Activated CD4-positive, alpha-beta T cell treated with anti-CD3 and anti-CD28 coated beads, Interleukin-2, amount 10 ng/mL, durations not matched to agents 24 days and 14 days (primary cell): ENCODE results near the gene TPRX2. TPM values are rescaled to one million over a fixed set of nuclear protein-coding genes. Genes with fewer than 3 reads are reported as not detected.
"Not testable (repeated sequence)": the region's sequence is repeated elsewhere in the genome, so short reads cannot be mapped to it uniquely, and the experiment has no call there.

Experiments used
- DNase-seq: peaks from one replicate; pipeline ENCODE4 v3.0.0; 2022
- H3K27ac Mint-ChIP-seq: one replicate; pipeline ENCODE4 v1.8.0; 2022; ENCODE audit warnings: mild to moderate bottlenecking, mixed read lengths
- H3K27me3 Mint-ChIP-seq: one replicate; pipeline ENCODE4 v1.8.0; 2022; ENCODE audit warnings: mixed read lengths
- H3K36me3 Mint-ChIP-seq: one replicate; pipeline ENCODE4 v1.8.0; 2022; ENCODE audit warnings: low read depth, mild to moderate bottlenecking, mixed read lengths
- H3K4me1 Mint-ChIP-seq: one replicate; pipeline ENCODE4 v1.8.0; 2021; ENCODE audit warnings: mixed read lengths
- H3K4me3 Mint-ChIP-seq: one replicate; pipeline ENCODE4 v1.8.0; 2022; ENCODE audit warnings: mild to moderate bottlenecking, moderate library complexity, mixed read lengths
- H3K9me3 Mint-ChIP-seq: one replicate; pipeline ENCODE4 v1.8.0; 2021; ENCODE audit warnings: mixed read lengths
- intact Hi-C: fragments of 100-400 bp; cut with micrococcal nuclease; formaldehyde crosslinking; loops from one replicate; pipeline ENCODE4 v1.15.1; 2023
- total RNA-seq: library from RNA; stranded (reverse); gene quantifications from 2 replicates; pipeline ENCODE4 v1.2.3, GENCODE V29; 2022

Gene TPRX2
- total RNA-seq, 1 donor from 2014 or later = not detected

- no peaks in the 10 kb centered on the region for H3K4me1 Mint-ChIP-seq
- no peak overlapping the region for H3K4me3 Mint-ChIP-seq
- DNase-seq = no peak
- peaks cover 12% of the 10 kb centered on the region for H3K27me3 Mint-ChIP-seq
- H3K36me3 Mint-ChIP-seq = no peaks in the 10 kb centered on the region
- H3K9me3 Mint-ChIP-seq = peaks cover 4% of the 10 kb centered on the region
- intact Hi-C loops = no loop called here
- H3K27ac Mint-ChIP-seq = no peak overlapping the region
Measured at GRCh38 chr19:47882890-47883289, 23.9 kb downstream of the TPRX2 start.

DNA sequence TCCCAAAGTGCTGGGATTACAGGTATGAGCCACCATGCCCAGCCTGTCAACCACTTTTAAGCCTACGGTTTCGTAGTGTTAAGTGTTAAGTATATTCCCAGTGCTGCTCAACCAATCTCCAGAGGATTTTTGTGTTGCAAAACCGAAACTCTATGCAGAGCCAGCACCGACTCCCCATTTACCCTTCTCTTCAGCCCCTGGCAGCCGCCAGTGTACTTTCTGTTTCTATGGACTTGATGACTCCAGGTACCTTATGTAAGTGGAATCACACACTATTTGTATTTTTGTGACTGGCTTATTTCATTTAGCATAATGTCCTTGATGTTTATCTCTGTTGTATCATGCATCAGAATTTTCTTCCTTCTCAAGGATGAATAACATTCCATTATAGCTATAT, 26.0 kb downstream of the TPRX2 start:
- Mint-ChIP-seq H3K27me3 (peaks cover 12% of the 10 kb centered on the region), H3K4me3 (no peak overlapping the region), H3K27ac (no peak overlapping the region), H3K4me1 (no peaks in the 10 kb centered on the region), H3K36me3 (no peaks in the 10 kb centered on the region), H3K9me3 (no peaks in the 10 kb centered on the region)
- intact Hi-C loops = no loop called here
- DNase-seq = no peak

DNA sequence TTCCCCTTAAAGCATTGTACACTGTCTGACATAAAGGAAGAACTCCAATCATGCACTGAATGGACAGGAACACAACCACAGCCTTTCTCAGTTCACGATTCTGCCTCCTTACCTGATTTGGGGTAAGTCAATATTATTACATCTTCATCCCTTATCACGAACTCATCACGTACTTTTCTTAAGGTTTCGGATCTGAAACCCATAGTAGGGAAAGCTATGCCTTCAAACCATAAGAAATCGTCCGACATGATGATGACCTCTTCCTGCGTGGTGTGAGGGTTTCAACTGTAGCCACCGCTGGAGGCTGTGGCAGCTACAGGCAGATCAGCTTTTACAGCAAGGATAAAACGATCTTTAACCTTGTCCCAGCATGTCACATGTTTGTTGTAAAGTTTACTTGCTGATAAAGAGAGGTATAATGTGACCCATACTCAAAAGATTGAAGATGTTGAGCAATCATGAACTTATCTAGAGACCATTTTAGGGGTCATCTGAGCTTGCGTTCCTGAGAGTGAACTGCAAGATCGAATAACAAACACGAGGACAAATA, 27.1 kb downstream of the TPRX2 start, which contains the start of gene SULT2A1:
SULT2A1 (minus strand) TSS at position 306 of the 550 bp plus-strand sequence; CDS start at position 248, 58 bp downstream.
- no peaks in the 10 kb centered on the region for H3K9me3 Mint-ChIP-seq
- peaks cover 12% of the 10 kb centered on the region for H3K27me3 Mint-ChIP-seq
- no peaks in the 10 kb centered on the region for H3K4me1 Mint-ChIP-seq
- H3K4me3 Mint-ChIP-seq = no peak within 1 kb of the TSS
- H3K36me3 Mint-ChIP-seq = no peaks in the 10 kb centered on the region
- no peak within 1 kb of the TSS for H3K27ac Mint-ChIP-seq
- DNase-seq = no peak
- intact Hi-C loops = no loop called here

GRCh38 chr19:47890865-47891621, 32.0 kb downstream of the TPRX2 start:
- Mint-ChIP-seq H3K4me1 (no peaks in the 10 kb centered on the region), H3K27me3 (peaks cover 3% of the 10 kb centered on the region)

GRCh38 chr19:47891622-47891922, 32.5 kb downstream of the TPRX2 start:
- Mint-ChIP-seq H3K4me1 (no peaks in the 10 kb centered on the region), H3K27ac (no peak overlapping the region), H3K9me3 (no peaks in the 10 kb centered on the region), H3K27me3 (no peaks in the 10 kb centered on the region), H3K4me3 (no peak overlapping the region), H3K36me3 (no peaks in the 10 kb centered on the region)
- intact Hi-C loops = no loop called here
- DNase-seq = no peak

More at GRCh38 chr19:47890865-47891621, 32.0 kb downstream of the TPRX2 start:
- Mint-ChIP-seq H3K36me3 (no peaks in the 10 kb centered on the region), H3K4me3 (no peak overlapping the region), H3K27ac (no peak overlapping the region), H3K9me3 (no peaks in the 10 kb centered on the region)
- intact Hi-C loops = no loop called here
- DNase-seq = no peak

DNA sequence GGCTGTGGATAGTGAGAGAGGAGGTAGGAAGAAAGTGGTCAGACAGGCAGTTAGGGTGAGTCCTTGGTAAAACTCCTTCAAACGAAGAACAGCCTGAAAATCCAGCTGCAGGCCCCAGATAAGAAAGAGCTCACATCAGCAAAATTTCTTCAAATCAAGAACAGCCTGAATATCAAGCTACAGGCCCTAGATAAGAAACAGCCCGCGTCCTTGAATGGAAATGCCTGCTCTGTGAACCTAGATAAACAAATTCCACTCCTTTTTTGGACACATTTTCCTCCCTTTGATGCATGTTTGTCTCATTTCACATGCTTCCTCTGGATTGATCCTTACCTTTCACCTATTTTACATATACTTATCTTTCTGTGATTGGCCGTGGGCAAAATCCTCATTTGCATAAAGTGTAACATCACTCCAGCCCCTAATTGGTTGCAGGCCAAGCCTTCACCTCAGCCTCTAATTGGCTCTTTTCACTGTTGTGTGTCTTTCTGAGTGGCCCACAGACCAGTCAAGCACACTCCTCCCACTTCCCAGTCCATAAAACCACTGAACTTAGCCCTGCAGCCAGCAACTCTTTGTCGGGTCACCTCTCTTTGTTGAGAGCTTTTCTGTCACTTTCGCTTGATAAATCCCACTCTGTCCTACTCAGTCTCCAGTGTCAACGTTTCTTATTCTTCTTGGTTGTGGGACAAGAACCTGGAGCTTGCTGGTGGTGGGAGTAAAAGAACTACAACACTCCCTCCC, 33.1 kb downstream of the TPRX2 start:
- intact Hi-C loops = no loop called here
- Mint-ChIP-seq H3K27me3 (no peaks in the 10 kb centered on the region), H3K27ac (no peak overlapping the region), H3K4me3 (no peak overlapping the region), H3K4me1 (no peaks in the 10 kb centered on the region), H3K36me3 (no peaks in the 10 kb centered on the region), H3K9me3 (no peaks in the 10 kb centered on the region)
- no peak for DNase-seq

DNA sequence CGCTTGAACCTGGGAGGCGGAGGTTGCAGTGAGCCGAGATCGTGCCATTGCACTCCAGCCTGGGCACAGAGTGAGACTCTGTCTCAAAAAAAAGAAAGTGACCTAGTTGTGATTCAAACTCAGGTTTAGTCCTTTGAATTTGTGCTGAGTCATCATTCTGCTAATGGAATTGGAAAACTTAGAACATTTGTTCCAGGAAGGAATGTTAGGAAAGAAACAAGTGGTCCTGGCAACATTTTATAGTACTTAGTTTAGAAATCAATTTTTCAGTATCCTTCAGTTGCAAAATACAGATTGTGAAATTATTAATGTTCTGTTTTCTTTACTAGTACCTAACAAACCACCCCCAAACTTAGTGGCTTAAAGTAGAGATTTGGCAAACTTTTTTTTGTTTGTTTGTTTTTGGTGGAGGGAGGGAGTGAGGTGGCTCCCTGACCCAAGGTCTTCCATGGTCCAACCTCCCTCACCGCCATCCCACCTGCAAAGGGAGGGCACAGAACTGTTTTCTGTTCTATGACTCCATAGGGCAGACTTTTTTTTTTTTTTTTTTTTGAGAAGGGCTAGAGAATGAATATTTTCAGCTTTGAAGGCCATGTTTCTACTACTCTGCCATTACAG, 36.2 kb downstream of the TPRX2 start:
- intact Hi-C loops = no loop called here
- no peak overlapping the region for H3K4me3 Mint-ChIP-seq
- no peaks in the 10 kb centered on the region for H3K4me1 Mint-ChIP-seq
- no peaks in the 10 kb centered on the region for H3K36me3 Mint-ChIP-seq
- H3K27me3 Mint-ChIP-seq = no peaks in the 10 kb centered on the region
- no peaks in the 10 kb centered on the region for H3K9me3 Mint-ChIP-seq
- DNase-seq = no peak
- no peak overlapping the region for H3K27ac Mint-ChIP-seq

DNA sequence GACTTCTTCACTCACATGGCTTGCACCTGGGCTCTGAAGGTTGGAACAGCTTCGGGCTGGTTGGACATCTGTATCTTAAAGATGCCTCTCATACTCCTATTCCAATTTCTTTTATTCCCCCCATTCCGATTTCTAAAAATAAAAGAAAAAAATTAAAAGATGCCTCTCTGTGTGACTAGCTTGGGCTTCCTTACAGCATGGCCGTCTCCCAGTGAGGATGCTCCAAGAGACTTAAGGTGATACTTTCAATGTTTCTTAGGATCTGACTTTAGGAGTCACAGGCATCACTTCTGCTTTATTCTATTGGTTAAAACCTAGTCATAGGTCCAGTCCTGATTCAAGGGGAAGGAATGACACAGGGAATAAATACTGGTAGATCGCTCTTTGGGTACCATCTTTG, 37.0 kb downstream of the TPRX2 start:
- no peak for DNase-seq
- Mint-ChIP-seq H3K36me3 (no peaks in the 10 kb centered on the region), H3K27ac (no peak overlapping the region), H3K9me3 (no peaks in the 10 kb centered on the region), H3K4me3 (no peak overlapping the region), H3K27me3 (no peaks in the 10 kb centered on the region), H3K4me1 (no peaks in the 10 kb centered on the region)
- intact Hi-C loops = no loop called here

- Mint-ChIP-seq H3K36me3 (no peaks in the 10 kb centered on the region), H3K9me3 (no peaks in the 10 kb centered on the region), H3K27ac (no peak overlapping the region), H3K4me1 (no peaks in the 10 kb centered on the region), H3K4me3 (no peak overlapping the region), H3K27me3 (no peaks in the 10 kb centered on the region)
- no peak for DNase-seq
- intact Hi-C loops = no loop called here
Measured at GRCh38 chr19:47896773-47897172, 37.7 kb downstream of the TPRX2 start.

DNA sequence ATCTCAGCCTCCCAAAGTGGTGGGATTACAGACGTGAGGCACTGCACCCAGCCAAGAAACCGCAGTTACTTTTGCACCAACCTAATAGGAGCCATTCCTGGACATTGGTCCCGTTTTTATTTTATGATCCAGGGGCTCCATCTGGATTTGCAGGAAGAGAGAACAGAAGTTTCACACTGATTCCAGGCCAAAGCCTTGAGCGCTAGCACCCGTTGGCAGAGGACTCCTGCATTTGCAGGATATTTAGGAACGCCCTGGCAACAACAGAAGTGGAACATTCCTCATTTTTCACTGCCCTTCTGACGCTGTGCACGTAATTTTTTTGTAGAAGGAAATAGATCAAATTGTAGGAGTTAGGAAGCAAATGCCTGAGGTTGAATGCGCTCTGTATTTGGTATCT, 38.8 kb downstream of the TPRX2 start:
- no peak for DNase-seq
- no peak overlapping the region for H3K4me3 Mint-ChIP-seq
- H3K4me1 Mint-ChIP-seq = no peaks in the 10 kb centered on the region
- H3K9me3 Mint-ChIP-seq = no peaks in the 10 kb centered on the region
- H3K27ac Mint-ChIP-seq = no peak overlapping the region
- intact Hi-C loops = no loop called here
- no peaks in the 10 kb centered on the region for H3K36me3 Mint-ChIP-seq
- H3K27me3 Mint-ChIP-seq = no peaks in the 10 kb centered on the region

DNA sequence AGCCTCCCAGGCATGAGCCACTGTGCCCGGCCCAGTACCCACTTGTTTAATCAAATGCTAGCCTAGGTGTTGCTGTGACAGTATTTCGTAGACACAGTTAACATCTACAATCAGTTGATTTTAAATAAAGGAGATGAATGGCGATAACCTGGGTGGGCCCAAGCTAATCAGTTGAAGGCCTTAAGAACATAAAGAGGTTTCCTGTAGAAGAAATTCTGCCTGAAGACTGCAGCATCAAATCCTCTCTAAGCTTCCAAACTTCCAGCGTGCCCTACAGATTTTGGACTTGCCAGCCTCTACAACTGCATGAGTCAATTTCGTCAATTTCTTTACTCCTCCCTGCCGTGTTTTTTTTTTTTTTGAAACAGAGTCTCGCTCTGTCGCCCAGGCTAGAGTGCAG, 40.3 kb downstream of the TPRX2 start:
- Mint-ChIP-seq H3K4me1 (no peaks in the 10 kb centered on the region), H3K36me3 (no peaks in the 10 kb centered on the region), H3K27me3 (no peaks in the 10 kb centered on the region), H3K4me3 (no peak overlapping the region), H3K27ac (no peak overlapping the region), H3K9me3 (no peaks in the 10 kb centered on the region)
- no peak for DNase-seq
- intact Hi-C loops = no loop called here

- H3K4me3 Mint-ChIP-seq = no peak overlapping the region
- no peaks in the 10 kb centered on the region for H3K4me1 Mint-ChIP-seq
- H3K27ac Mint-ChIP-seq = no peak overlapping the region
- peak; percentile 32 for DNase-seq
- H3K9me3 Mint-ChIP-seq = no peaks in the 10 kb centered on the region
- H3K36me3 Mint-ChIP-seq = no peaks in the 10 kb centered on the region
- H3K27me3 Mint-ChIP-seq = no peaks in the 10 kb centered on the region
- intact Hi-C loops = no loop called here
Measured at GRCh38 chr19:47901370-47901769, 42.3 kb downstream of the TPRX2 start.

DNA sequence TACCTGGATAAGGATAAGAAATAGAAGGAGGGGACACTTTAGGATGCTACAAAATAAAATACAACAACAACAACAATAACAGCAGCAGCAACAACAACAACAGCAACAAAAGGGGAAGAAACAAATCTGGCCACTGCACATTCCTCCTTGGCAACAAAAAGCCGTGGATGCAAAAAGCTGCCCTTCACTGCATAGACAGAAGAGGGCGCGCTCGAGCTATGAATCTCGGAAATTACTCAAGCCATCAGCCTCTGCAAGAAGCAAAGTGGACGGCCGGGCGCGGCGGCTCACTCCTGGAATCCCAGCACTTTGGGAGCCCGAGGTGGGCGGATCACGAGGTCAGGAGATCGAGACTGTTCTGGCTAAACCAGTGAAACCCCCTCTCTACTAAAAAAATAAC, 50.3 kb downstream of the TPRX2 start:
- H3K4me1 Mint-ChIP-seq, intact Hi-C loops, H3K4me3 Mint-ChIP-seq, H3K36me3 Mint-ChIP-seq, H3K27ac Mint-ChIP-seq, H3K9me3 Mint-ChIP-seq, H3K27me3 Mint-ChIP-seq: not testable (repeated sequence)
- DNase-seq = peak; percentile 96

DNA sequence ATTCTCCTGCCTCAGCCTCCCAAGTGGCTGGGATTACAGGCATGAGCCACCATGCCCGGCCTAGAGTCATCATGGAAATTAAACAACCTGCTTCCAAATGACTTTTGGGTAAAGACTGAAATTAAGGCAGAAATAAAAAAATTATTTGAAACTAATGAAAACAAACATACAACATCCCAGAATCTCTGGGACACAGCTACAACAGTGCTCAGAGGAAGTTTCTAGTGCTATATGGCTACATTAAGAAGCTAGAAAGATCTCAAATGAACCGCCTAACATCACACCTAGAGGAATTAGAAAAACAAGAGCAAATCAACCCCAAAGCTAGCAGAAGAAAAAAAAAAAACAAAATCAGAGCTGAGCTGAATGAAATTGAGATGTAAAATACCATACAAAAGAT, 51.2 kb downstream of the TPRX2 start:
- H3K27me3 Mint-ChIP-seq, H3K4me3 Mint-ChIP-seq, intact Hi-C loops, H3K9me3 Mint-ChIP-seq, H3K4me1 Mint-ChIP-seq, H3K36me3 Mint-ChIP-seq, H3K27ac Mint-ChIP-seq: not testable (repeated sequence)
- peak; percentile 65 for DNase-seq
